Osteoblast (primary cell): Measurements from ENCODE around the gene AHI1. TPM values are rescaled to one million over a fixed set of nuclear protein-coding genes. Genes with fewer than 3 reads are reported as not detected.

Experiments used
- DNase-seq: peaks from one replicate; pipeline ENCODE4 v3.0.0; 2011; ENCODE audit warnings: low spot score, mixed read lengths; ENCODE audit not compliant: insufficient read length; ENCODE audit errors: missing footprints
- H2AFZ ChIP-seq: 2 replicates; pipeline ENCODE4 v1.6.0; 2011; ENCODE audit warnings: mild to moderate bottlenecking, low read length
- H3K27ac ChIP-seq: 2 replicates; pipeline ENCODE4 v1.5.1; 2011; ENCODE audit warnings: mild to moderate bottlenecking, low read depth, low read length, moderate library complexity
- H3K27me3 ChIP-seq: 2 replicates; pipeline ENCODE4 v1.6.0; 2012; ENCODE audit warnings: mild to moderate bottlenecking, control low read depth, inconsistent platforms, low read length, moderate library complexity; ENCODE audit not compliant: insufficient read depth
- H3K36me3 ChIP-seq: 2 replicates; pipeline ENCODE4 v1.5.1; 2011; ENCODE audit warnings: mild to moderate bottlenecking, low read length, control low read depth, moderate library complexity; ENCODE audit not compliant: insufficient read depth
- H3K4me1 ChIP-seq: 2 replicates; pipeline ENCODE4 v1.5.1; 2011; ENCODE audit warnings: mild to moderate bottlenecking, low read length, control low read depth, moderate library complexity; ENCODE audit not compliant: insufficient read depth
- H3K4me2 ChIP-seq: 2 replicates; pipeline ENCODE4 v1.6.0; 2011; ENCODE audit warnings: mild to moderate bottlenecking, low read length; ENCODE audit not compliant: insufficient read depth
- H3K4me3 ChIP-seq: fragments of 200-600 bp; sonication (generic); 3 replicates; pipeline ENCODE4 v1.5.1; 2012; ENCODE audit warnings: mild to moderate bottlenecking, low read length, inconsistent platforms; ENCODE audit not compliant: insufficient read depth
- H3K79me2 ChIP-seq: 2 replicates; pipeline ENCODE4 v1.6.0; 2012; ENCODE audit warnings: mild to moderate bottlenecking, low read length, control low read depth, inconsistent platforms; ENCODE audit not compliant: insufficient read depth
- H3K9me3 ChIP-seq: 2 replicates; pipeline ENCODE4 v1.5.1; 2011; ENCODE audit warnings: low read depth, low read length, control low read depth
- H4K20me1 ChIP-seq: 2 replicates; pipeline ENCODE4 v1.6.0; 2012; ENCODE audit warnings: mild to moderate bottlenecking, low read length, control low read depth; ENCODE audit not compliant: insufficient read depth
- total RNA-seq: library from RNA; depleted of rRNA; stranded (reverse); fragments of >200 nt; gene quantifications from 2 replicates; pipeline ENCODE4 v1.2.3, GENCODE V29; 2012
- TF ChIP-seq, protein P1 (sequence below): IDR thresholded peaks from 2 replicates; pipeline ENCODE4 v1.5.1; 2011; ENCODE audit warnings: mild to moderate bottlenecking, low read depth, low read length, moderate library complexity; ENCODE audit errors: extremely low read depth

Gene AHI1
- 44.5 and 50.3 TPM in 2 replicates for total RNA-seq

DNA sequence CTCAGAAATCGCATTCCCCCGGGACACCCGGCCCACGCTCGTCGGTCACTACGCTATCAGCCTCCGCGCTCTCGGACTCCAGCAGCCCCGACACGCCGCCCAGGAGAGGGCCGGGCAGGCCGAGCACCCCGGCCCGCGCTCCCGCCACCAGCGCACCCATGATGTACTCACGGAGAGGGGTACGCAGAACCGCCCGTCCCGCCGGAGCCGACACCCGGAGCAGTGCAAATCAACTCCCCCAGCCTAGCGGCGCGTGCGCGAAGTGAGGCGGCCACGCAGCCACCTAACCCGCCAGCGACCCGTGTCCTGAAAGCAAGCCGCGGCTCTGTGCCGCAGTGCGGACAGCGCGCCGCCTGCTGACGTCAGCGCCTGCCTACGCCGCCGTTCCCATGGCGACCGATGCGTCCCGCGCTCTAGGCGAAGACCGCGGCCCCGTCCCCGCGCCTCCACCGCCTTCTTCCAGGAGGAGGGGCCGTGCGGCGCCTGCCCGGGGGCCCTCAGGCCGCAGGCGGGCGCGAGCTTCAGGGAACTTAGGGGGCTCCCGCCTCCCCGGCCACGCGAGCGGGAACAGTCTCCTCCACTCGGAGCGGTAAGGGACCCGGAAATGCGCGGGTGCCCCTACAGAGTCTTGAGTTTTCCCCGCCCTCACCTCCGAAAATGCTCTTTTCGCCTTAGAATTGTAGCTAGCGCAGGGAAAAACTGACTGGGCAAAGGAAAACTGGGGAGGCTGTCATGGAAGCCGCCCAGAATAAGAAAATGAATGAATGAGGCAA, at the start of gene AHI1:
Gene AHI1, minus strand, starts transcription at position 329 of the 773 bp plus-strand sequence. CDS start 5,503 bp downstream, outside the sequence.
- Histone ChIP-seq H3K36me3 (peaks cover 4% of the 10 kb centered on the region), H2AFZ (peak within 1 kb of the TSS; percentile 93), H3K9me3 (no peaks in the 10 kb centered on the region), H3K4me2 (peak within 1 kb of the TSS; percentile 96), H3K4me1 (peaks cover 26% of the 10 kb centered on the region), H3K27ac (peak within 1 kb of the TSS; percentile 100), H4K20me1 (no peaks in the 10 kb centered on the region), H3K4me3 (peak within 1 kb of the TSS; percentile 89), H3K27me3 (no peaks in the 10 kb centered on the region), H3K79me2 (peaks cover 41% of the 10 kb centered on the region)
- TF ChIP-seq, protein P1, sequence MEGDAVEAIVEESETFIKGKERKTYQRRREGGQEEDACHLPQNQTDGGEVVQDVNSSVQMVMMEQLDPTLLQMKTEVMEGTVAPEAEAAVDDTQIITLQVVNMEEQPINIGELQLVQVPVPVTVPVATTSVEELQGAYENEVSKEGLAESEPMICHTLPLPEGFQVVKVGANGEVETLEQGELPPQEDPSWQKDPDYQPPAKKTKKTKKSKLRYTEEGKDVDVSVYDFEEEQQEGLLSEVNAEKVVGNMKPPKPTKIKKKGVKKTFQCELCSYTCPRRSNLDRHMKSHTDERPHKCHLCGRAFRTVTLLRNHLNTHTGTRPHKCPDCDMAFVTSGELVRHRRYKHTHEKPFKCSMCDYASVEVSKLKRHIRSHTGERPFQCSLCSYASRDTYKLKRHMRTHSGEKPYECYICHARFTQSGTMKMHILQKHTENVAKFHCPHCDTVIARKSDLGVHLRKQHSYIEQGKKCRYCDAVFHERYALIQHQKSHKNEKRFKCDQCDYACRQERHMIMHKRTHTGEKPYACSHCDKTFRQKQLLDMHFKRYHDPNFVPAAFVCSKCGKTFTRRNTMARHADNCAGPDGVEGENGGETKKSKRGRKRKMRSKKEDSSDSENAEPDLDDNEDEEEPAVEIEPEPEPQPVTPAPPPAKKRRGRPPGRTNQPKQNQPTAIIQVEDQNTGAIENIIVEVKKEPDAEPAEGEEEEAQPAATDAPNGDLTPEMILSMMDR: no peak
- peak; percentile 93 for DNase-seq

DNA sequence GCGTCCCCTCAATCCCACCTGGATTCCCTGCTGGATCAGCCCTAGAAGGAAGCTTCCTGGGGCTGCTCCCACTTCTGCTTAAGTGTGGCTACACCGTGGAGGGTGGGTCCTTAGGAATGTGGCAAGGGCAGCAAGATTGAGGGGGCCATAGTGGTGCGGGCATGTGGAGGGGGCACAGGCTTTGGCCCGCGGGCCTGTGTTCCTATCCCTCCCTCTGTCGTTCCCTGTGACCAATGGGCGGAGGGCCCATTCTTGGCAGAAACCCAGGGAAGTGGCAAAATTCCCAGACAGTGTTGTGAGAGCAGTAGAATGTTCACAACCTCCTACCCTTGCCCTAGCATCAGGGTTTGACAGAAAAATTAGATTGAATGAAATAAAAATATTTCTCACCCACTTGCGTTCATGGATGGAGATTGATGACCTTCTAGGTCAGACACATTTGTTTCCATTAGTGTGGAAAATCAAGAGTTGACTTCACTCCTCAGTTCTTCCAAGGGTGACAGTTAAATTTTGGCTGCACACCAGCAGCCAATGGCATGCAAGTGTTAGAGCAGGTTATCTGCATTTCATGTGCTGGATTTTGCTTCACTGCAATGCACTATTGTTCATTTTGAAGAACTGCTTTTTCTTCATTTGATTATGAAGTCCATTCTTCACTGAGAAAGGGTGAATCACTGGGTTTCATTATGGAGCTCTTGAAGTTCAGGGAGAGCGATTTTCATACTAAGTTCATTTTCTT, 49.3 kb upstream of the AHI1 start:
- Histone ChIP-seq H3K4me1 (no peaks in the 10 kb centered on the region), H3K36me3 (no peaks in the 10 kb centered on the region), H2AFZ (no peak overlapping the region), H4K20me1 (no peaks in the 10 kb centered on the region), H3K4me2 (no peak overlapping the region), H3K4me3 (no peak overlapping the region), H3K79me2 (no peaks in the 10 kb centered on the region), H3K27ac (no peak overlapping the region), H3K9me3 (no peaks in the 10 kb centered on the region), H3K27me3 (no peaks in the 10 kb centered on the region)
- no peak for DNase-seq
- TF ChIP-seq, protein P1: no peak

DNA sequence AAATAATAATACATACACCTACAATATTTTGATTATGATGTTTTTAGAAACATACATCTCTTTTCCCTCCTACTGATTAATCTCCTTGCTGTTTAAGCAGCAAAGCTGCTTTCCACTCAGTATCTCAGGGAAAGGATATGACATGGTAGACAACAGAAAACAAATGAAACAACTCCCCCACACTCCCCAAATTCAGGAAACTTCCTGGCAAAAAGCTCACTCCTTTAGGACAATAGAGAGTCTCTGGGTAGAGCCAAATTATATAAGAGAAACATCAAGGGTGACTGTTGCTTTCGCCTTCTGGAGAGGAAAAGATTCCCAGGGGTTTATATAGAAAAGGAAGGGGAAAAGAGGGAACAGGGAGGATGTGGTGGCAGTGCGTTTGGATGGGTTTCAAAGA, 48.7 kb upstream of the AHI1 start:
- no peak overlapping the region for H3K4me3 ChIP-seq
- H3K4me1 ChIP-seq: no peaks in the 10 kb centered on the region
- no peak overlapping the region for H2AFZ ChIP-seq
- H4K20me1 ChIP-seq: no peaks in the 10 kb centered on the region
- no peaks in the 10 kb centered on the region for H3K79me2 ChIP-seq
- H3K4me2 ChIP-seq: no peak overlapping the region
- no peaks in the 10 kb centered on the region for H3K27me3 ChIP-seq
- H3K9me3 ChIP-seq: no peaks in the 10 kb centered on the region
- no peak for DNase-seq
- H3K36me3 ChIP-seq: no peaks in the 10 kb centered on the region
- H3K27ac ChIP-seq: no peak overlapping the region
- TF ChIP-seq, protein P1: no peak
